ENCODE results near the gene TAF10.

Gene TAF10

GRCh38 chr11:6640036-6640984 lies 28.3 kb upstream of the TAF10 start:
- no peak for DNase-seq

- peak; percentile 30 for DNase-seq
Measured at GRCh38 chr11:6638429-6638828, 26.4 kb upstream of the TAF10 start.

- DNase-seq, result no peak
Measured at GRCh38 chr11:6637871-6638270, 25.9 kb upstream of the TAF10 start.

GRCh38 chr11:6636480-6636879 lies 24.5 kb upstream of the TAF10 start:
- no peak for DNase-seq

GRCh38 chr11:6635082-6635932 lies 23.3 kb upstream of the TAF10 start:
- DNase-seq, result no peak

- no peak for DNase-seq
Measured at GRCh38 chr11:6634534-6634933, 22.5 kb upstream of the TAF10 start.

GRCh38 chr11:6633422-6634408 lies 21.7 kb upstream of the TAF10 start:
- no peak for DNase-seq

- DNase-seq, result no peak
Measured at GRCh38 chr11:6632116-6633073, 20.4 kb upstream of the TAF10 start.

GRCh38 chr11:6631361-6631890 lies 19.4 kb upstream of the TAF10 start:
- DNase-seq, result no peak

- DNase-seq, result no peak
Measured at GRCh38 chr11:6630632-6631291, 18.7 kb upstream of the TAF10 start.

GRCh38 chr11:6629892-6630631 lies 18.0 kb upstream of the TAF10 start:
- peak; percentile 14 for DNase-seq

GRCh38 chr11:6629573-6629891 lies 17.5 kb upstream of the TAF10 start:
- no peak for DNase-seq

GRCh38 chr11:6628526-6628925 lies 16.5 kb upstream of the TAF10 start:
- DNase-seq, result no peak

- no peak for DNase-seq
Measured at GRCh38 chr11:6627762-6628241, 15.8 kb upstream of the TAF10 start.

- DNase-seq, result no peak
Measured at GRCh38 chr11:6626971-6627761, 15.2 kb upstream of the TAF10 start.

GRCh38 chr11:6625832-6626420 lies 13.9 kb upstream of the TAF10 start:
- DNase-seq, result no peak

- no peak for DNase-seq
Measured at GRCh38 chr11:6625156-6625831, 13.3 kb upstream of the TAF10 start.
